SW480 (cell line): ENCODE measurements around the gene ARHGEF10L.

Experiments used
- DNase-seq: peaks from one replicate; pipeline ENCODE4 v3.0.0-alpha.2; 2016; ENCODE audit warnings: low spot score

ARHGEF10L gene

GRCh38 chr1:17635811-17636210 lies 96.3 kb downstream of the ARHGEF10L start:
- no peak for DNase-seq

DNA sequence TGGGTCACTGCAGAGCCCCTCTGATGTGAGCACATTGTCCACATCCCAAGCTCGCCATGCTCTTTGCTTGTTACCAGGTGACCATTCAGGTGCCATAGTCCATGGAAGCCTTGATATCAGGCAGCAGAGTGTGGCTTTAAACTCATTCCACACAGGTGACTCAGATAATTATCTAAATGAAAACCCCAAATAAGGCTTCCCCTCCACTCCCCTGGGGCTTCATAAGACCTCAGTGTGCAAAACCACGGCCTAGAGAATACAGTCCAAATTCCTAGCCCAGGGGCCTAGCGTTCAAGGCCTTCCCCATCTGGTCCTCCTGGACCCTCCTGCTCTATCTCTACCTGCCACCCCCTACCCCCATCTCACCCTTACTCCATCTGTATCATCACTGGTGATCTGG lies 97.1 kb downstream of the ARHGEF10L start:
- DNase-seq, result peak; percentile 79

- no peak for DNase-seq
These were observed 97.6 kb downstream of the ARHGEF10L start for GRCh38 chr1:17637055-17637454.

DNA sequence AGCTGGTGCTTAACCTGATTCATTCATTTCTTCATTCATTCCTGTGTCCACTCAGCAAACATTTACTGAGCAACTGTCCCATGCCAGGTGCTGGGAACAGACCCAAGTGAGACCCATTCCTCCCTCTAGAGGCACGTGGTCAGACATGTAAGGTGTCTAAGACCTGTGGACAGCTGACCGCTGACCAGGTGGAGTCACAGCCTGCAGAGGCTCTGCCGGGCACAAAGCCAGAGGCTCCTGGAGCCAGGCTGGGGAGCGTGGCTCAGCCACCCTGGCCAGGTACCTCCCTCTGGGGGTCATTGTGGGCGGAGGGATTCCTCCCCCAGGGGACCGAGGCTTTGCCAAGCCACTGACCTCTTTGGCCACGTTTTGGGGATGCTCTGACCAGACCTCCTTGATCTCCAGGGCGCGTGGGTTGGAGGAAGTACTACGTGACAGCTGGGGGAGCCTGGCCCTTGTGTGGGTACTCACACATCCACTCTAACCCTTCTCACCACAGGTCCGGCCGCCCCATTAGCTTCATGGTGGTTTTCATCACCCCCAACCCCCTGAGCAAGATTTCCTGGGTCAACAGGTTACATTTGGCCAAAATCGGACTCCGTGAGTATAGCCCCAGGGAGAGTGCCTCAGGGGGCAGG lies 100.3 kb downstream of the ARHGEF10L start:
- DNase-seq, result no peak

GRCh38 chr1:17640393-17640792 lies 100.9 kb downstream of the ARHGEF10L start:
- DNase-seq, result no peak

DNA sequence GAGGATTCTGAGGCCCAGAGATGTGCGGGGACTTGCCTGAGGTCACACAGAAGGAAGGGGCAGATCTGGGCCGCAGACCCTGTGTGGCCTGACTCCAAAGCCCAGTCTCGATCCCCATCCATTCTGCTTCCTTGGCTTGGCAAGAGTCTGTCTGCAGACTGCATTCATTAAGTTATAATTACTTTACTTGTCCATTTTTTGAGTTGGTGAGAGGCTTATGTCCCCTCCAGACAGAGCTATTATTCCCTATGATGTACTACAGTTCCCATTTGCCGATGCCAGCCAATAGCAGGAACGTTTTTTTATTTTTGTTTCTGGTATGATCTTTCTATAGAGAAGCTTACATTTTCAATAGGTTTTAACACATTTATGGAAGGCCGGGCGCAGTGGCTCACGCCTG lies 101.5 kb downstream of the ARHGEF10L start:
- no peak for DNase-seq

- no peak for DNase-seq
These were observed 102.7 kb downstream of the ARHGEF10L start for GRCh38 chr1:17642169-17642568.

- no peak for DNase-seq
These were observed 103.4 kb downstream of the ARHGEF10L start for GRCh38 chr1:17642943-17643342.

GRCh38 chr1:17643861-17644703 lies 104.6 kb downstream of the ARHGEF10L start:
- no peak for DNase-seq

GRCh38 chr1:17645068-17645911 lies 105.8 kb downstream of the ARHGEF10L start:
- DNase-seq, result no peak

- no peak for DNase-seq
These were observed 107.2 kb downstream of the ARHGEF10L start for GRCh38 chr1:17646444-17647280.

GRCh38 chr1:17648457-17649145 lies 109.1 kb downstream of the ARHGEF10L start:
- DNase-seq, result no peak

GRCh38 chr1:17649371-17650106 lies 110.0 kb downstream of the ARHGEF10L start:
- DNase-seq, result no peak

GRCh38 chr1:17653276-17653675 lies 113.8 kb downstream of the ARHGEF10L start:
- no peak for DNase-seq

DNA sequence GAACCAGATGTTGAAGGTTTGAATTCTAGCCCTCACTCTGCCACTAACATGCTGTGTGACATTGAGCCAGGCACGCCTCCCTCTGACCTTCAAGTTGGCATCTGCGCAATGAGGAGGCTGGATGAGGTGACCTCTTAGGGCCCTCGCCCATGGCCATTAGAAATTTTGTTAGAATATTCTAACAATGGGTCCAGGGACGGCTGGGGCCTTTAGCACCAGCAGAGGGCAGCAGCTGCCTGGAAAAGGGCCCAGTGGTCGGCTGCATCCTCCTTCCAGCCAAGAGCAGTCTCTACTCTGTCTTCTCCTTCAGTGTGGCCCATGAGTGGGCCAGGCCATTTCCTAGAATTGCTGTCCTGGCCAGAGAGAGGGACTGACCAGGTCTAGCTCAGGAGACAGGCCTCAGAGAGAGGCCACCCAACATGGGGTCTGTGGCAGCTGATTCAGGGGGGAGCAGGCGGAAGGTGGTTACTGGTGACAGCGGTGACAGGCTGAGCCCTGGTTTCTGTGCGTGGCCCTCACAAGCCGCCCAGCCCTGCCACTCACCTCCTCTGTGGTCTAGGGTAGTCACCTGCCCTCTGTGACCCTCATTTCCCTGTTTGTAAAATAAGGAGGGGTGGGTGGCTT lies 114.3 kb downstream of the ARHGEF10L start:
- peak; percentile 17 for DNase-seq

DNA sequence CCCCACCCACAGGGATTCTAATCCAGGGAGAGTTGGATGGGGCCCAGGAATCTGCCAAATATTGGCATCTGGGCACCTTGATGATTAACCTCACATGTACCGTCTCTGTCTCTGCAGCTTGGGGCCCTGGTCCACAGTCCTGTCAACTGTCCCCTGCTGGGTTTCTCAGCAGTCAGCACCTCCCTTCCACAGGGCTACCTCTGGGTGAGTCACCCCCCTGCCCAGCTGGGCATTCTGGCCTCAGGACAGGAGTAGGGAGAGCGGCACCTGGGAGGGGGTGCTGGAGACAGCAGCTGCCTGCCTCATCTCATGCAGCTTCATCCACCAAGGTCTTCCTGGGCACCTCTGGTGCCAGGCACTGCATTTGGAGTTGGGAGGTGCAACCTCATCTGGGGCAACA lies 115.0 kb downstream of the ARHGEF10L start:
- DNase-seq, result no peak

GRCh38 chr1:17655169-17655568 lies 115.7 kb downstream of the ARHGEF10L start:
- no peak for DNase-seq

DNA sequence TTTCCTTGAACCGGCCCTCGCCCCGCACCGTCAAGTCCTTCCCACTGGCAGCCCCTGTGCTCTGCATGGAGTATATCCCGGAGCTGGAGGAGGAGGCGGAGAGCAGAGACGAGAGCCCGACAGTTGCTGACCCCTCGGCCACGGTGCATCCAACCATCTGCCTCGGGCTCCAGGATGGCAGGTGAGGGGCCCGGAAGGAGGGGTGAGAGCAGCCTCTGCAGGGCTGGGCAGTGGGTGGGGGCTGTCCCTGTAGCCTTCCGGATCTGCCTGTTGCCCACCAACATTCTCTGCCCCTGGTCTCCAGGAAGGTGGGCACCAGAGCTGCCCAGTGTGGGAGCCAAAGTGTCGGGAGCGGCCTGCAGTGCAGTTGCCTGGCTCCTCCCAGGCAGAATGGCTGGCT lies 116.4 kb downstream of the ARHGEF10L start:
- DNase-seq, result no peak

- DNase-seq, result no peak
These were observed 117.9 kb downstream of the ARHGEF10L start for GRCh38 chr1:17657436-17657835.

GRCh38 chr1:17658837-17659236 lies 119.3 kb downstream of the ARHGEF10L start:
- no peak for DNase-seq
